Measurements from ENCODE around the gene ALDH3A2.

The ALDH3A2 gene

GRCh38 chr17:19714542-19715411 is 66.2 kb downstream of the ALDH3A2 start:
- Histone ChIP-seq H3K27me3 (ENCODE audit: low read depth, low read length) (no peaks in the 10 kb centered on the region), H3K9ac (ENCODE audit: low read length) (no peak overlapping the region), H4K20me1 (ENCODE audit: insufficient read depth, low read length) (no peaks in the 10 kb centered on the region), H3K79me2 (ENCODE audit: low read length) (no peaks in the 10 kb centered on the region), H3K4me1 (ENCODE audit: low read length) (no peaks in the 10 kb centered on the region), H2AFZ (ENCODE audit: low read depth, low read length) (no peak overlapping the region), H3K27ac (ENCODE audit: low read length) (no peak overlapping the region), H3K4me3 (ENCODE audit: low read length) (no peak overlapping the region), H3K9me3 (ENCODE audit: insufficient read depth, low read length) (no peaks in the 10 kb centered on the region), H3K4me2 (ENCODE audit: low read length) (no peak overlapping the region), H3K36me3 (replicated peaks; ENCODE audit: low read depth, low read length) (no peaks in the 10 kb centered on the region)
- TF ChIP-seq, protein P1, sequence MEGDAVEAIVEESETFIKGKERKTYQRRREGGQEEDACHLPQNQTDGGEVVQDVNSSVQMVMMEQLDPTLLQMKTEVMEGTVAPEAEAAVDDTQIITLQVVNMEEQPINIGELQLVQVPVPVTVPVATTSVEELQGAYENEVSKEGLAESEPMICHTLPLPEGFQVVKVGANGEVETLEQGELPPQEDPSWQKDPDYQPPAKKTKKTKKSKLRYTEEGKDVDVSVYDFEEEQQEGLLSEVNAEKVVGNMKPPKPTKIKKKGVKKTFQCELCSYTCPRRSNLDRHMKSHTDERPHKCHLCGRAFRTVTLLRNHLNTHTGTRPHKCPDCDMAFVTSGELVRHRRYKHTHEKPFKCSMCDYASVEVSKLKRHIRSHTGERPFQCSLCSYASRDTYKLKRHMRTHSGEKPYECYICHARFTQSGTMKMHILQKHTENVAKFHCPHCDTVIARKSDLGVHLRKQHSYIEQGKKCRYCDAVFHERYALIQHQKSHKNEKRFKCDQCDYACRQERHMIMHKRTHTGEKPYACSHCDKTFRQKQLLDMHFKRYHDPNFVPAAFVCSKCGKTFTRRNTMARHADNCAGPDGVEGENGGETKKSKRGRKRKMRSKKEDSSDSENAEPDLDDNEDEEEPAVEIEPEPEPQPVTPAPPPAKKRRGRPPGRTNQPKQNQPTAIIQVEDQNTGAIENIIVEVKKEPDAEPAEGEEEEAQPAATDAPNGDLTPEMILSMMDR (IDR thresholded peaks at IDR 0.05; ENCODE audit: low read depth, low read length), result no peak
- no peak for TF ChIP-seq EZH2phosphoT487 (IDR thresholded peaks at IDR 0.05; ENCODE audit: low read depth)

- Histone ChIP-seq H3K79me2 (ENCODE audit: low read length) (no peaks in the 10 kb centered on the region), H3K27me3 (ENCODE audit: low read depth, low read length) (no peaks in the 10 kb centered on the region), H2AFZ (ENCODE audit: low read depth, low read length) (no peak within 1 kb of the TSS), H3K4me1 (ENCODE audit: low read length) (no peaks in the 10 kb centered on the region), H3K9me3 (ENCODE audit: insufficient read depth, low read length) (no peaks in the 10 kb centered on the region), H3K9ac (ENCODE audit: low read length) (no peak within 1 kb of the TSS), H3K27ac (ENCODE audit: low read length) (no peak within 1 kb of the TSS), H3K4me2 (ENCODE audit: low read length) (no peak within 1 kb of the TSS), H4K20me1 (ENCODE audit: insufficient read depth, low read length) (no peaks in the 10 kb centered on the region), H3K4me3 (ENCODE audit: low read length) (no peak within 1 kb of the TSS), H3K36me3 (replicated peaks; ENCODE audit: low read depth, low read length) (no peaks in the 10 kb centered on the region)
- TF ChIP-seq, protein P1 (IDR thresholded peaks at IDR 0.05; ENCODE audit: low read depth, low read length), result no peak
- TF ChIP-seq EZH2phosphoT487 (IDR thresholded peaks at IDR 0.05; ENCODE audit: low read depth), result no peak
Observed at GRCh38 chr17:19716108-19717030, 67.8 kb downstream of the ALDH3A2 start, which contains the start of gene SLC47A2. TSS of gene SLC47A2 (minus strand) at chr17:19716584. CDS start at chr17:19716555, 29 bp downstream.

DNA sequence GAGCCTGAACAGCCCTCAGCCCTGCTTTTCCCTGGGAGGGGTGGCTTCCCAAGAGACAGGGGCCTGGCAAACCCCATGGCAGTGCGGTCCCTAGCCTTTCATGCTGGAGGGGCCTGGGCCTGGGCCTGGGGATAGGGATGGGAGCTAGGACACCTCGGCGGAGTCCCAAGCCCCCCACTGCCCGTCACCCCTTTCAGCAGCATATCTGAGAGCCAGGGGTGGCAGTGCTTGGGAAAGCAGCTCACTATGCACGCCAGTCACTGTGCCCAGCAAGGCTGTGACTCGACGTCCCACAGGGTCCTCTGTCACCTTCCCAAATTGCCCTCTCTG is 68.4 kb downstream of the ALDH3A2 start:
- H3K27ac ChIP-seq (ENCODE audit: low read length), result no peak overlapping the region
- H3K4me1 ChIP-seq (ENCODE audit: low read length), result no peaks in the 10 kb centered on the region
- H3K9me3 ChIP-seq (ENCODE audit: insufficient read depth, low read length), result no peaks in the 10 kb centered on the region
- no peak for TF ChIP-seq EZH2phosphoT487 (IDR thresholded peaks at IDR 0.05; ENCODE audit: low read depth)
- TF ChIP-seq, protein P1 (IDR thresholded peaks at IDR 0.05; ENCODE audit: low read depth, low read length), result no peak
- no peak overlapping the region for H3K4me2 ChIP-seq (ENCODE audit: low read length)
- H3K36me3 ChIP-seq (replicated peaks; ENCODE audit: low read depth, low read length), result no peaks in the 10 kb centered on the region
- H4K20me1 ChIP-seq (ENCODE audit: insufficient read depth, low read length), result no peaks in the 10 kb centered on the region
- no peaks in the 10 kb centered on the region for H3K79me2 ChIP-seq (ENCODE audit: low read length)
- H3K27me3 ChIP-seq (ENCODE audit: low read depth, low read length), result no peaks in the 10 kb centered on the region
- H3K9ac ChIP-seq (ENCODE audit: low read length), result no peak overlapping the region
- no peak overlapping the region for H2AFZ ChIP-seq (ENCODE audit: low read depth, low read length)
- no peak overlapping the region for H3K4me3 ChIP-seq (ENCODE audit: low read length)

- TF ChIP-seq, protein P1 (IDR thresholded peaks at IDR 0.05; ENCODE audit: low read depth, low read length), result no peak
- no peak for TF ChIP-seq EZH2phosphoT487 (IDR thresholded peaks at IDR 0.05; ENCODE audit: low read depth)
- Histone ChIP-seq H3K79me2 (ENCODE audit: low read length) (no peaks in the 10 kb centered on the region), H3K36me3 (replicated peaks; ENCODE audit: low read depth, low read length) (no peaks in the 10 kb centered on the region), H2AFZ (ENCODE audit: low read depth, low read length) (no peak overlapping the region), H3K4me1 (ENCODE audit: low read length) (no peaks in the 10 kb centered on the region), H3K4me3 (ENCODE audit: low read length) (no peak overlapping the region), H3K27me3 (ENCODE audit: low read depth, low read length) (no peaks in the 10 kb centered on the region), H3K4me2 (ENCODE audit: low read length) (no peak overlapping the region), H3K9me3 (ENCODE audit: insufficient read depth, low read length) (no peaks in the 10 kb centered on the region), H4K20me1 (ENCODE audit: insufficient read depth, low read length) (no peaks in the 10 kb centered on the region), H3K9ac (ENCODE audit: low read length) (no peak overlapping the region), H3K27ac (ENCODE audit: low read length) (no peak overlapping the region)
Observed at GRCh38 chr17:19717411-19717908, 68.9 kb downstream of the ALDH3A2 start.

All from OCI-LY3 (cell line).